Activated effector memory CD4-positive, alpha-beta T cell treated with anti-CD3 and anti-CD28 coated beads, Interleukin-2, amount 50 U/mL, for 16 hours (primary cell): ENCODE results near the gene SHBG.
A peak's percentile ranks its signal among the peaks of the same experiment; 100 is the strongest.
"Not testable (repeated sequence)": the region's sequence is repeated elsewhere in the genome, so short reads cannot be mapped to it uniquely, and the experiment has no call there.

ENCODE experiments used
- DNase-seq: peaks from one replicate; pipeline ENCODE4 v3.0.0-alpha.2; 2020

Gene SHBG, protein sequence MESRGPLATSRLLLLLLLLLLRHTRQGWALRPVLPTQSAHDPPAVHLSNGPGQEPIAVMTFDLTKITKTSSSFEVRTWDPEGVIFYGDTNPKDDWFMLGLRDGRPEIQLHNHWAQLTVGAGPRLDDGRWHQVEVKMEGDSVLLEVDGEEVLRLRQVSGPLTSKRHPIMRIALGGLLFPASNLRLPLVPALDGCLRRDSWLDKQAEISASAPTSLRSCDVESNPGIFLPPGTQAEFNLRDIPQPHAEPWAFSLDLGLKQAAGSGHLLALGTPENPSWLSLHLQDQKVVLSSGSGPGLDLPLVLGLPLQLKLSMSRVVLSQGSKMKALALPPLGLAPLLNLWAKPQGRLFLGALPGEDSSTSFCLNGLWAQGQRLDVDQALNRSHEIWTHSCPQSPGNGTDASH

DNA sequence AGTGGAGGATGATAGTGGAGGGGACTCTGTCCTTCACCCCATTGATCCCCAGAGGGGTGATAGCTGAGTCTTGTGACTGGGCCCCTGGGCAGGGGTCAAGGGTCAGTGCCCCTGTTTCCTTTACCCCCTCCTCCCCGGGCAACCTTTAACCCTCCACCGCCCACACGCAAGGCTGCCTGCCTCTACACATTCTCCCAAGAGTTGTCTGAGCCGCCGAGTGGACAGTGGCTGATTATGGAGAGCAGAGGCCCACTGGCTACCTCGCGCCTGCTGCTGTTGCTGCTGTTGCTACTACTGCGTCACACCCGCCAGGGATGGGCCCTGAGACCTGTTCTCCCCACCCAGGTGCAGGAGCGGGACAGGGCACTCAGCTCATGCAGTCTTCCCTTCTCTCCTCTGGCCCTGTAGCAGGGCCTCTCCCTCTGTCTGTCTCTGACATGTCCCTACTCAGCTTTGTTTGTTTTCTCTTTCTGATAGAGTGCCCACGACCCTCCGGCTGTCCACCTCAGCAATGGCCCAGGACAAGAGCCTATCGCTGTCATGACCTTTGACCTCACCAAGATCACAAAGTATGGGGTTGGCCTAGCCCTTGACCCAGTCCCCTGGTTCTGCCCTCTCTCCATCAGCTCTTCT lies at the start of gene SHBG:
Gene SHBG, plus strand, starts transcription at position 197 of the 633 bp plus-strand sequence. Its CDS starts 38 bp downstream, at position 235.
- no peak for DNase-seq

DNA sequence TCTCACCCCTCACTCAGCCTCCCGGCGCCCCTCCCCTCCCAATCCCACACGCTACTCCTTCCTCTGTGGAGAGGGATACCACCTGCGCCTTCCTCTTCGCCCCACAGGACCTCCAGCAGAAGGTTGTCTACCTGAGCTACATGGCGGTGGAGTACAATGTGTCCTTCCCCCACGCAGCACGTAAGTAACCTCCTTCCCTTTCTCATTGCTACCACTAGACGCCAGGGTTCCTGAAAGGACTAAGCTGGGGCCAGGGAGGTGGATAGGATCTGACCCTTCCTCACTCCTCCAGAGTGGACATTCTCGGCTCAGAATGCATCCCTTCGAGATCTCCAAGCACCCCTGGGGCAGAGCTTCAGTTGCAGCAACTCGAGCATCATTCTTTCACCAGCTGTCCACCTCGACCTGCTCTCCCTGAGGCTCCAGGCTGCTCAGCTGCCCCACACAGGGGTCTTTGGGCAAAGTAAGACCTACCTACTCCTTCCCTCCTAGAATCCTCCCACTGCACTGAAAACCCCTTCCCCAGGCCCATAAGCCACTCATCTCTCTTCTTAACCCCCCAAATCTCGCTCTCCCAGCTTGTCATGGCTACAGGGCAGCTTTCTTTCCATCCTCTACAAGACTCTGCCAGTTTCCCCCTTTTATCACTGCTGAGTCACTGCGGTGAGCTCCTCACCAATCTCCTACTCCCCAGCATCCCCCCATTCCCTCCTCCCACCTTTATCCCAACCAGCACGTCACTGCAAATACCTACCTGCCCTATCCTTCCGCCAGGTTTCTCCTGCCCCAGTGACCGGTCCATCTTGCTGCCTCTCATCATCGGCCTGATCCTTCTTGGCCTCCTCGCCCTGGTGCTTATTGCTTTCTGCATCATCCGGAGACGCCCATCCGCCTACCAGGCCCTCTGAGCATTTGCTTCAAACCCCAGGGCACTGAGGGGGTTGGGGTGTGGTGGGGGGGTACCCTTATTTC lies 49.0 kb upstream of the SHBG start:
- DNase-seq = no peak

DNA sequence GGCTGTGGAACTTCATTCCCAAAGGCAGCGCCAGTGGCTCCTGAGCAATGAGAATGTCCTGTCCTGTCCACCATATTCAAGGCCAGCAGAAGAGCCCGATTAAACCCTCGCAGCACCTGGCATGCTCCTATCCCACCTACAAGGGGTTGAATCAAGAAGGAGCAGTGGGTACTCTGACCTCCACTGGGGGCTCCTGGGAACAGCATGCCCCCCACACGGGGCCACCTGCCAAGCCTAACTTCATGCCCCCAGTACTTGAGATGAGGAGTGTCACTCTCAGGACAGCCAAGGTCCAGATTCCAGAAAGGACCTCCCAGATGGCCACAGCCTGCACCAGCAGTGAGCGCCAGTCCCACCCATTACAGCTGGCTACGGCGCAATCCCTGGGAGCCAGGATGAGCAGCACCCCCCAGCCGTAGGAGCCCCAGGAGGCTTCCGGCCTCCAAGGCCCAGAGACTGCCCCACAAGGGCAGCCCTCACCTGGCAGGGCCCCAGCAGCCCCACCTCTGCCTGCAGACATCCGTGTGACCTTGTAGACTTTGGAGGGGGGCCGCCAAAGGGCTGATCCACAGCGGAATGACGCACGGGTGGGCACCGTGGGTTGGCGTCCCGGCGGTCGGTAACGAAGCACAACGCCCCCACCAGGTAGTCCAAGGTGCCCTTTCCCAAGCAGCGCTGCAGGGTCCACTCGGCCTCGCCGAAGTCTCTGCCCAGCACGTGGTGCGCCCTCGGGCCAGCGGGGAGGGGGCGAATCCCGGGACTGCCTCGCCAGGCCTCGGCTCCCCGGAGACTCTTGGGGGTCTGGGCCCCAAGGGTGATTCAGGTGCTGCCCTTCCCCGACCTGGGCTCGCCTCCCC lies 47.3 kb upstream of the SHBG start:
- DNase-seq = no peak

DNA sequence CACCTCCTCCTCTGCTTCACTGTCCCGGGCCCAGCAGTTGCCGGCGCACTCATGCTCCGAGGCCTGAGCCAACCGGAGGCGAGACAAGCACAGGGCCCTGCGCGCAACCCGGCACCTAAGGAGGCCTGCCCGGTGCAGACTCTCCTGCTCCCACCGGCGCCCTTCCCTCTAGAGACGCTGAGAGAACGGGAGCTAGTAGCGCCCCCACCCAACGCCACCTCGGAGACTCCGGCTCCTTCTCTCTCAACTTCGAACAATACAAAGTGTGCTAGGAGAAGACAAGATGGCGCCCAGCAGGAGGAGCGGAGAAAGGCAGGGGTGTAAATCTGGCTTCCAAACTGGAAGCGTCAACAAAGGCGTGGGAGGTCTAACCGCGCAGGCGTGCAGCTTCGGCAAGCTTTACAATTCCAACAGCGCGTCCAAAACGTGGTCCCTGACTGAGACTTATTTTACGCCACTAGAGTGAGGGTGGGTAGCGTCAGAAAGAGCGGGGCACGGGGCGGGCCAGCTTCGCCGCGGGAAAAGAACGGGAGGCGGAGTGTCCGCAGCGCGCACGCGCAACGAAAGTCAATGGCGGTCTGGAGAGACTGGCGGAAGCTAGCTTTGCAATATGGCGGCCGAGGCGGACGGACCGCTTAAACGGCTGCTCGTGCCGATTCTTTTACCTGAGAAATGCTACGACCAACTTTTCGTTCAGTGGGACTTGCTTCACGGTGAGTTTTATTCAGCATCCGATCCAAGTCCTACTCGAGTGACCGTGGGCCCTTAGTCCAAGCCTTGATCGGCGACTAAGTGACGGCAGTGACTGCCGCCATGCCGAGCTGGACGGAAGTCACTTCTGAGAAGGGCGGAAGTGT lies 46.5 kb upstream of the SHBG start, which contains the start of gene MPDU1:
Gene MPDU1, plus strand, starts transcription at position 600 of the 857 bp plus-strand sequence. Its CDS starts 11 bp downstream, at position 611.
- DNase-seq = peak; percentile 98

DNA sequence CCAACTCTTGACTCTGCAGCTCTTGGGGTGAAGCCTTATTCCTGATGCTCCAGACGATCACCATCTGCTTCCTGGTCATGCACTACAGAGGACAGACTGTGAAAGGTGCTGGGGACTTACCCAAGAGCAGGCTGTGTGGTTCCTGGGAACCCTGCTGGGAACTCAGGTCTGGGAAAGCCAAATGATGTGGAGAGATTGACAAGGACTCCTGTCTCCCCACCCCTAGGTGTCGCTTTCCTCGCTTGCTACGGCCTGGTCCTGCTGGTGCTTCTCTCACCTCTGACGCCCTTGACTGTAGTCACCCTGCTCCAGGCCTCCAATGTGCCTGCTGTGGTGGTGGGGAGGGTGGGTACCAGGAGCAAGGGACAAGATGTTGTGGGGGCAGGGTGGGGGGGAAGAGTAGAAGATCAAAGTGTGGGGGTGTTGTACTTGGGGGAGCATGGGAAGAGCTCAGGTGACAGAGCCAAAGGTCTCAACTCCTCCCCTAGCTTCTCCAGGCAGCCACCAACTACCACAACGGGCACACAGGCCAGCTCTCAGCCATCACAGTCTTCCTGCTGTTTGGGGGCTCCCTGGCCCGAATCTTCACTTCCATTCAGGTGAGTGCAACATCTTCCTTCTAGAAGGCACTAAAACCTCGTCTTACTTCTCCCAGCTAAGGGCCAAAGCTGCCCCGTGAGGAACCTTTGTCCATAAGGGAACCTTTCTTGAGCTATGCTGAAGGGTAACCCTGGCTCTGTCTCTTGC lies 43.1 kb upstream of the SHBG start:
- DNase-seq = no peak

DNA sequence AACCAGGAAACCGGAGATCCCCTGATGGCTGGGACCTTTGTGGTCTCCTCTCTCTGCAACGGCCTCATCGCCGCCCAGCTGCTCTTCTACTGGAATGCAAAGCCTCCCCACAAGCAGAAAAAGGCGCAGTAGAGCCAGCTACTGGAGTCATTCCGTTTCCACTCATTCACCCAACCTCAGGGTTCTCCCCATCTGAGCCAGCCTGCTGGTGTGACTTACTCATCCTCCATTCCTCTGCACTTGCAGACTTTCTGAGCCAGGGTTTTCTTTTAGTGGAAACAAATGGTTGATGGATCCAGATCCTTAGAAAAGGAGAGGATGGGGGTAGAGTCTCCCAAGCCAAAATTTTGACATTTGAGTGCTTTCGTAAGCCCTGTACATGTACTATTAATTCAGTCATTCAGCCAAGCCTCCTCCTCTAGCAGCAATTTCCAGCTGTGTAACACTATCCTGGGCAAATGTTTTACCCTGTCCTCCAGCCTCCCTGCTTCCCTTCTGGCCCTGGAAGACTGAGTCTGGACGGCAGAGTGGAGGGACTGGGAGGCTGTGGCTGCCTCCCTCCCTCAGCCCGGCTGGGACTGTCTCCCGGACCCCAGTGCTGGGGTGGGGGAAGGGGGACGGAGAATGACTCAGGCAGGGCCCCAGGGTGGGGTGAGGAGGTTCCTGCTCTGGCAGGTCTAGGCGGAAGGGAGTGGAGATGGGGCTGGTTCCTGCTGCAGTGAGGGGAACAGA lies 42.3 kb upstream of the SHBG start:
- no peak for DNase-seq

DNA sequence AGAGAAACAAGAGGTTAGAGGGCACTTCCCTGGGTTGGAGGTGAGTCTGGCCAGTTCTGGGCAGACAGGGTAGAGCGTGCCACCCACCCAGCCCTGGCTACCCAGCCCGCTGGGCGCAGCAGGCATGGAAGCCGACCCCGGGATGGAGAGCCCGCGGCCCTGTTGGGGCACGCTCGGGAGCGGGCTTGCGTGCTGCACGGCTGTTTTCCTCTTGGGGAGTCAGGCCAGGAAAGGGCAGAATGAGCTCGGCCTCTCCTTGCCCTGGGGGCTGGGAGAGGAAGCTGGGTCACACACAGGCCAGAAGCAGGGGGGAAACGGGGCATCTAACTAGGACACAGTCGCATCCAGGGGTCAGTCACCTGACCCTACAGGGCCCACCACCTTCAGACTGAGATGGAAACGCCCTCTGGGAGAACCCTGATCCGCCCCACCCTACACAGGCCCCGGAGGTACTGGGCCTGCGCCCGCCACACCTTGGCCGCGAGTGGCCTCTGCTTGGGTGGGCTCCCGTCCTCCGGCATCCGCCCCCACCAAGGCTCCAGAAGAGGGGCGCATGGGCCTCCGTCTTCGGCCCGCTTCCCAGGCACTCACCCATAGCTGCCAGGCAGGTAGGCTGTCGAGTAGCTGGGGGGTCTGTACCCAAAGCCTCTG lies 41.3 kb upstream of the SHBG start:
- DNase-seq = no peak

DNA sequence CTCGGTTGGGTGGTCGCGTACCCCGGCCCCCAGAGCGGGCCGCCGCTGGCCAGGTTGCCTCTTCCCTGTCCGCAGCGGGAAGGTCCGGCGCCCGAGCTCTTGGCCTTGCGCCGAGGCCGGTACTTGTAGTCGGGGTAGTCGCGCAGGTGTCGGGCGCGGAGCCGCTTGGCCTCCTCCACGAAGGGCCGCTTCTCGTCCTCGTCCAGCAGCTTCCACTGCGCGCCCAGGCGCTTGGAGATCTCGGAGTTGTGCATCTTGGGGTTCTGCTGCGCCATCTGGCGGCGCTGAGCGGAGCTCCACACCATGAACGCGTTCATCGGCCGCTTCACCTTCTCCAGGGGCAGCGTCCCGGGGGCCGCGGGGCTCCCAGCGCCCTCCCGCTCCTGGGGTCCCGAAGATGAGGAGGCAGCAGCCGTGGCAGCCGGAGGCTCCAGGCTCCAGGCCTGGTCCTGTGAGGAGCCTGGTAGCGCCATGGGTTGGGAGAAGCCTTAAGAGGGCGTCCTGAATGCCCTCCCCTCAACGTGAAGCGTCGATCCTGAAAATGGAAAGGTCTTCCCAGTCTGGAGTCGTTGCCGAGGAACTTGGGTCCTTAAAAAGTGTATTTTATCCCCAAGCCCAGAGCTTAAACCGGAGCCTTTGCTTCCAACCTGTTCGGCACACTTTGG lies 40.6 kb upstream of the SHBG start:
- DNase-seq = peak; percentile 86

DNA sequence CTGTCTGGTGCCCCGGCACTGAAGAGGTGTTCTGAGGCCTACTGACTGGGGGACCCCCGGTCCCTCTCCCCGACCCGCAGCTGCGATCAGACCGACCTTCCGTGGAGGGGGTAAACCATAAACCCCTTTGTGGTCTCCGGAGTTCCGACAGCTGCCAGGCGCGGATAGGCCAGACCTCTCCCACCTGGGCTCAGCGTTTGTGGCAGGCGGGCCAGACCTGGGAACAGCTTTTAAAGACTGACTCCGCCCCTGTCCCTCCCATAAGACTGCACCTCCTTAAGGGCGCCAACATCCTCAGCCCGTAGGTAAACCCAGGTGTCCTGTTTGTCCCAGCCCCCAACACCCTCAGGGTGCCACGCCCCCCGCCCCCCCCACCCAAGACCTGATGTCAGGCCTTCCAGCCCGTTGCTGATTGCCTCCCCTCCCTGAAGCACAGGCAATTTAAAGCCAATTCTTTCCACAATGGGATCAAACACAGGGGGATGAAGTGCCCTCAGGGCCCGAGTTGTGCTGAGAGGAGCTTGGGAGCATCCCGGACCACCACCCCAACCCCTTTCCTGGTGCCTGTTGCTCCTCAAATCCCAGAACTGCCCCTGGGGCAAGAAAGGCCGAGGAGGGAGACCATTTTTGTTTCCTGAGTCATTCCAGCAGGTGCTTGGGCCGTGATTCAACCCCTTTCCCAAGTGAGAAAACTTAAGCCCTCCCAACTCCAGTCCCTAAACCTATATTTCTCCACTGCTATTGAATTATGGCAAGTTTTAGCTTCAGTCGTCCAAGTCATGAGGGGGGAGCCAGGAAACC lies 39.8 kb upstream of the SHBG start, which contains the start of gene SOX15:
Gene SOX15, minus strand, starts transcription at position 204 of the 801 bp plus-strand sequence. CDS start 418 bp downstream, outside the sequence.
- no peak for DNase-seq

DNA sequence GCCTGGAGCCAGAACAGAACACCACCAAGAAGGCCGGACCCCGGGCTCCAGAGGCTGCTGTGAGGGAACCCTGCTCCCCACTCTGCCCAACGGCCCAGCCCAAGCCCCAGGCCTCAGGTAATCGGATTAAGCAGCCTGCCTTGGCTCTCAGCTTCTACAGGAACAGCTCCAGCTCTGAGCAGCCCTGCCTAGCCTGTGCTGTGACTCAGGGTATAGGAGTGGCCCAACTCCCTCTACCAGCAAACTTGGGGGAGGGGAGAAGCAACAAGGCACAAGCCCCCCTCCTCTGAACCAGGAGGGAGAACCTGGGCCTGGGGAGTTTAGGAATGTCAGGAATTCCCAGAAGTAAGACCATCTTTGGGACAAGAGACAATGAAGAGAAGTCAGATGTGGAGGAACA lies 39.2 kb upstream of the SHBG start:
- DNase-seq = no peak

DNA sequence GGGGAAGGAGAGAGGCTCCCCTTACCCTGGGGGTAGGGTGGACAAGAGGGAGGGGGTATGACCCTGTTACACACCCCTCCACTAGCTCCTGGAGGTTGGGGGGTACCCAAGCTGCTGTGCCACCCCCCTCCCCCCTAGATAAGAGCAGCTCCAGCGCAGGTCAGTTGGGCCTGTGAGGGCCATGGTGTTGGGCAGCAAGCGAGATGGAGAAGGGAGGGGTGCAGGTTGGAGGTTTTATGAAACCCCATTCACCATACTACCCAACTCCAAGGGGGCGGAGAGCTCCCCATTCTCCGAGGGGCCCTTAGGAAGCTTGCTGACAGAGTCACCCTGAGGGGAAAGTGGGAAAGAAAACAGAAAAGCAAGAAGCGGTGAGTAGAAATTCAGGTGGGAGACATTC lies 38.3 kb upstream of the SHBG start:
- no peak for DNase-seq

DNA sequence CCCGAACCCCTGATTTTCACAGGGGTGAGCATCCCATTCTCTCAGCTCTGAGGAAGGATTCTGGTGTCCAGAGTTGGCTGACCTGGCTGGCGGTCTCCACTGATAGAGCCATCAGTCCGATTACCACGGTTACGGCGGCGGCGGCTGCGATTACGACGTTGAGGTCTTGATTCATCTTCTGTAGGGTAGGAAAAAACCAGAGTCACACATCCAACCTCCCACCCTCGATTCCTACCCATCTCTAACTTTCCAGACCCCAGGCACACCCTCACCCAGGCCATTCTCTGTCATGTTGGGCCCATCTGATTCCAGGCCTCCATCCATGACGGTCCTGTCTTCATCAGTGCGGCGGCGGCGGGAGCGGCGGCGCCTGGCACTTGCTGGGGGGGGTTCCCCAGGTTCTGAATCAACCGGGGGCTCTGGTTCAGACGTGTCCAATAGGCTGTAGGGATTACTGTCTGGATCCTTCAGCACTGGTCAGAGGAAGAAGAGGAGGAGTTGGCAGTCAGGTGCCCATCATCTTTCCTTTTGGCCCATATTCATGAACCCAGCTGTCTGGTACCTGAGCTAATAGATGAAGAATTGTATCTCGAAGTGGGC lies 37.4 kb upstream of the SHBG start:
- no peak for DNase-seq

DNA sequence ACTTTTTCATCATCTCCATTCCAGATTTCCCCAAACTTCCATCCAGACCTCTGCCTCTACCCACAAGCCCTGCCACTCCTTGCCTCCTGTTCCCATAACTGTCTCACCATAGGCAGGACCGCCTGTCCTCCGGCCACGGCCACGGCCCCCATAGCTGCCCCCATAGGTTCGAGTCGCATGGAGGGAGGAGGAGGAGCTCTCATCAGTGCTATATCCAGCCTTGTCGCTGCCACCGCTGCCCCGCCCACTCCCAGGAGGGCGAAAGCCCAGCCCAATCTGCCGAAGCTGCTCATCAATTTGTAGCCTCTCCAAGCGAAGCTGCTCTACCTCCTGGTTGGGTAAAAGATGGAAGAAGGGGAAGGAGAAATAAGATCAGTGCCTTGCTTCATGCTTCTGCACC lies 36.6 kb upstream of the SHBG start:
- DNase-seq = no peak

DNA sequence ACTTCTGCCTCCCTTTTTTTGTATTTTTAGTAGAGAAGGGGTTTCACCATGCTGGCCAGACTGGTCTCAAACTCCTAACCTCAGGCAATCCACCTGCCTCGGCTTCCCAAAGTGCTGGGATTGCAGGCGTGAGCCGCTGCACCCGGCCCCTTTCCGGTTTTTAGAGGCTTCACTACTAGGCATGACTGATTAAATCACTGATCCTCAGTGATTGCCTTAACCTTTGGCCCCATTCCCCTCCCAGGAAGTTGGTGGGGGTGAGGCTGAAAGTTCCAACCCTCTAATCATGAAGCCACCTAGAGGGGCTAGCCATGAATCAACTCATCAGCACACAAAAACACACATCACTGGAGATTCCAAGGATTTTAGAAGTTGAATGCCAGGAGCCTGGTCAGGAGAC lies 32.4 kb upstream of the SHBG start:
- DNase-seq = not testable (repeated sequence)

DNA sequence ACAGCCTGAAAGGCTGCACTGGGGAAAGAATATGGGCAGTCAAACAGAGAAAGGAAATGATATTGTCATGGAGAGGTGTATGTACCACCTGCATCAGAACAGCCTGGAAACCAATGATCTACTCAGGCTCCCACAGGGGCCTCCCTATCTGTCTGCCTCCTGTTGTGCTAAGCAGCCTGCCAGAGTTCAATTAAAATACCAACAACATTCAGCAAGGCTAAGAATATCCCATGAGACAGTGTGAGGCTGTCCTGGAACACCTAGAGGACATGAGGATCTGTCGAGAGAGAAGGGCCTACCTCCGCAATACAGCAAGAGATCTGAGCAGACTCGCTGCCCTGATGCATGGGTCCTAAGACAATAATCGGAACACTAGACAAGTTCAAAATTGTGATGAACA lies 23.7 kb upstream of the SHBG start:
- no peak for DNase-seq

DNA sequence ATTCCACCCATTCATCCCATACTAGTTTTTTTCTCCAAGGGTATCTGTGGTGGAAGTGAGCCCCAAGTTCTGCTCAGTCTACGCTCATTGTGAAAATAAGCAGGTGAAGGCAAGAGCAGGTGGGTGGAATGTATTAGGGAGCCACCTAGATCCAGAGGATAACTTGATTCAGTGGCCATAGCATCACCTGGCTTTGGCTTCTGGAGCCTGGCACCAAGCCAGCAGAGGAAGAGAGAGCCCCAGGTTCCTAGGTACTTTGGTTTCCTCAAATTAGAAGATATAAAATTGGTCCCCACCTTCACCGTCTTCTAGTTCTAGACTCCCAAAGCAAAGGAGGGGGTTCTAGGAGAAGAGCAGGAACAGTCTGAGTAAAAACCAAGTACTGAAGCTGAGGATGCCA lies 19.3 kb upstream of the SHBG start:
- no peak for DNase-seq

DNA sequence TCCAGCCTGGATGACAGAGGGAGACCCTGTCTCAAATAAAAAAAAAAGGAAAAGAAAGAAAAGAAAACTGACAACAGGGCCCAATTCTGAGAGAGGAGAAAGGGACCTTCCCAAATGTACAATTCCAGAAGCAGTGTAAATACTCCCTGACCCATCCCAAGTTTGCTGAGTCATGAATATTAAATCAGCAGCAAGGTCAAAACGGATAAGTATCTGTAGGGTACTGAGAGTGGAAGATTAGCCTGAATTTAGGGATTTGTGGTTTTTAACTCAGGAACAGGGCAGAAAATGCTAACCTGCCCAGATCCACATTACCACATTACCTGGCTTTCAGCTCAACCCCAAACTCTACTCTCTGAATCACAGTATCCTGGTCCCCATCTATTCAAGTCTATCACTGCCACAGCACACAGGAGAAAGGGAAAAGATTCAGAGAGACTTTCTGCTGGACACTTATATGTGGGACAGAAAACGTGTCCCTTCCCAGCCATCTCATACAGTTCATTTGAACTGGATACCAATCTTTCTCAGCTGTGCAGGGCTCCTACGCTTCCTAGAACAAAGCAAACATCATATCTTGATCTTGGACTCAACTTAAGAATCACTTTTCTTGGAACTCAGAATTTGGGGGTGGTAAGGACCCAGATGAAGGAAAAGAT lies 18.2 kb upstream of the SHBG start:
- DNase-seq = no peak
